Measurements from ENCODE around the gene ETS1.

ETS1 gene

GRCh38 chr11:128505449-128506065, 81.8 kb downstream of the ETS1 start:
- POLR2A ChIA-PET, result no interaction called here
- CTCF ChIA-PET, result interaction anchor here (1.0 kb wide), 1 partner anchor 18 kb away, joined by 3 read pairs; no protein-coding TSS in a partner anchor
- no peak for DNase-seq (ENCODE audit: extremely low spot score)
- TF ChIP-seq FOXK2 (IDR thresholded peaks at IDR 0.05), result no peak

DNA sequence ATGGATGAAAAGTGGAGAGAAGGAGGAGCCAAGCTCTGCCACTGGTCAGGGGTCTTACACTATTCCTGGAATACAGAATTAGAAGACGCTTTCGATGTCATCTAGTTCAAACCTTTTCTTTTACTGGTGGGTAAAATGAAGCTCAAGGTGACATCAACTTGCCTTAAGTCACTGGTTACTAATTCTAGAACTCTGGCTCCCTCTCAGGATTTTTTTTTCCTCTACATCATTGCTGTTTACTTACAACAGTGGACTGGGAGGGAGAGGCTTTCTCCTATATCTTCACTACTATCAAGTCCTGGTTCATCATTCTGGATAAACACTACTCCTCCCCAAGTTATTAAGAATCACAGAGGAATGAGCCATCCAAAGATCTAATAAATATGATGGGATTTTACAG, 82.9 kb downstream of the ETS1 start:
- CTCF ChIA-PET, result interaction anchor here (0.6 kb wide), 1 partner anchor 113 kb away, joined by 3 read pairs; no protein-coding TSS in a partner anchor
- TF ChIP-seq SP1 (IDR thresholded peaks at IDR 0.05), result no peak
- no peak for TF ChIP-seq LEF1 (IDR thresholded peaks at IDR 0.05; ENCODE audit: borderline replicate concordance)
- no peak for TF ChIP-seq FOXM1 (IDR thresholded peaks at IDR 0.05; ENCODE audit: borderline replicate concordance)
- no peak for TF ChIP-seq NFRKB (IDR thresholded peaks at IDR 0.05)
- TF ChIP-seq L3MBTL2 (conservative IDR thresholded peaks at IDR 0.05), result no peak
- TF ChIP-seq FOXK2 (IDR thresholded peaks at IDR 0.05), result no peak
- TF ChIP-seq ZNF384 (IDR thresholded peaks at IDR 0.05), result no peak
- no peak for TF ChIP-seq HDGF (IDR thresholded peaks at IDR 0.05; ENCODE audit: borderline replicate concordance)
- TF ChIP-seq FOXA1 (IDR thresholded peaks at IDR 0.05), result no peak
- no peak for TF ChIP-seq ELF4 (IDR thresholded peaks at IDR 0.05)
- TF ChIP-seq ARNT (IDR thresholded peaks at IDR 0.05), result no peak
- TF ChIP-seq TARDBP (IDR thresholded peaks at IDR 0.05), result no peak
- no peak for TF ChIP-seq SUZ12 (IDR thresholded peaks at IDR 0.05)
- TF ChIP-seq BHLHE40 (IDR thresholded peaks at IDR 0.05; ENCODE audit: borderline replicate concordance), result no peak
- no peak for TF ChIP-seq PKNOX1 (IDR thresholded peaks at IDR 0.05)
- TF ChIP-seq CTBP1 (IDR thresholded peaks at IDR 0.05; ENCODE audit: borderline replicate concordance), result no peak
- POLR2A ChIA-PET, result no interaction called here
- DNase-seq (ENCODE audit: extremely low spot score), result no peak

GRCh38 chr11:128503245-128503991, 83.9 kb downstream of the ETS1 start:
- DNase-seq (ENCODE audit: extremely low spot score), result no peak
- TF ChIP-seq FOXM1 (IDR thresholded peaks at IDR 0.05; ENCODE audit: borderline replicate concordance), result no peak
- no peak for TF ChIP-seq ZNF384 (IDR thresholded peaks at IDR 0.05)
- TF ChIP-seq HDGF (IDR thresholded peaks at IDR 0.05; ENCODE audit: borderline replicate concordance), result no peak
- no peak for TF ChIP-seq ELF4 (IDR thresholded peaks at IDR 0.05)
- TF ChIP-seq LEF1 (IDR thresholded peaks at IDR 0.05; ENCODE audit: borderline replicate concordance), result no peak
- TF ChIP-seq SUZ12 (IDR thresholded peaks at IDR 0.05), result no peak
- TF ChIP-seq BHLHE40 (IDR thresholded peaks at IDR 0.05; ENCODE audit: borderline replicate concordance), result no peak
- no peak for TF ChIP-seq FOXK2 (IDR thresholded peaks at IDR 0.05)
- no peak for TF ChIP-seq ARNT (IDR thresholded peaks at IDR 0.05)
- no peak for TF ChIP-seq FOXA1 (IDR thresholded peaks at IDR 0.05)
- no peak for TF ChIP-seq TARDBP (IDR thresholded peaks at IDR 0.05)
- no peak for TF ChIP-seq L3MBTL2 (conservative IDR thresholded peaks at IDR 0.05)
- no peak for TF ChIP-seq CTBP1 (IDR thresholded peaks at IDR 0.05; ENCODE audit: borderline replicate concordance)
- no peak for TF ChIP-seq SP1 (IDR thresholded peaks at IDR 0.05)
- no peak for TF ChIP-seq PKNOX1 (IDR thresholded peaks at IDR 0.05)
- ChIA-PET POLR2A (no interaction called here), CTCF (no interaction called here)

GRCh38 chr11:128502726-128503125, 84.6 kb downstream of the ETS1 start:
- CTCF ChIA-PET, result no interaction called here
- POLR2A ChIA-PET, result no interaction called here
- no peak for DNase-seq (ENCODE audit: extremely low spot score)
- no peak for TF ChIP-seq NFRKB (IDR thresholded peaks at IDR 0.05)
- no peak for TF ChIP-seq LEF1 (IDR thresholded peaks at IDR 0.05; ENCODE audit: borderline replicate concordance)
- no peak for TF ChIP-seq TARDBP (IDR thresholded peaks at IDR 0.05)
- TF ChIP-seq SP1 (IDR thresholded peaks at IDR 0.05), result no peak
- TF ChIP-seq BHLHE40 (IDR thresholded peaks at IDR 0.05; ENCODE audit: borderline replicate concordance), result no peak
- TF ChIP-seq FOXA1 (IDR thresholded peaks at IDR 0.05), result no peak
- TF ChIP-seq HDGF (IDR thresholded peaks at IDR 0.05; ENCODE audit: borderline replicate concordance), result no peak
- no peak for TF ChIP-seq SUZ12 (IDR thresholded peaks at IDR 0.05)

- TF ChIP-seq FOXK2 (IDR thresholded peaks at IDR 0.05) (no peak), PKNOX1 (IDR thresholded peaks at IDR 0.05) (no peak), SP1 (IDR thresholded peaks at IDR 0.05) (no peak), HDGF (IDR thresholded peaks at IDR 0.05; ENCODE audit: borderline replicate concordance) (no peak), LEF1 (IDR thresholded peaks at IDR 0.05; ENCODE audit: borderline replicate concordance) (no peak), ARNT (IDR thresholded peaks at IDR 0.05) (no peak), L3MBTL2 (conservative IDR thresholded peaks at IDR 0.05) (no peak), BHLHE40 (IDR thresholded peaks at IDR 0.05; ENCODE audit: borderline replicate concordance) (no peak), ELF4 (IDR thresholded peaks at IDR 0.05) (no peak), SUZ12 (IDR thresholded peaks at IDR 0.05) (no peak), FOXA1 (IDR thresholded peaks at IDR 0.05) (no peak), NFRKB (IDR thresholded peaks at IDR 0.05) (no peak), CTBP1 (IDR thresholded peaks at IDR 0.05; ENCODE audit: borderline replicate concordance) (no peak), FOXM1 (IDR thresholded peaks at IDR 0.05; ENCODE audit: borderline replicate concordance) (no peak), ZNF384 (IDR thresholded peaks at IDR 0.05) (no peak), TARDBP (IDR thresholded peaks at IDR 0.05) (no peak)
- ChIA-PET POLR2A (no interaction called here), CTCF (no interaction called here)
- no peak for DNase-seq (ENCODE audit: extremely low spot score)
These were observed 85.5 kb downstream of the ETS1 start for GRCh38 chr11:128501632-128502549.

All from HEK293T (cell line).